GM10266 (cell line): Measurements from ENCODE around the gene MORF4L2.

Experiments used
- DNase-seq: peaks from one replicate; pipeline ENCODE4 v3.0.0; 2012; ENCODE audit errors: extremely low spot score
- CTCF ChIP-seq: IDR thresholded peaks from 2 replicates; pipeline ENCODE4 v1.5.1; 2012; ENCODE audit warnings: mild to moderate bottlenecking, low read depth; ENCODE audit not compliant: control insufficient read depth, insufficient read depth; ENCODE audit errors: missing control alignments

MORF4L2 gene

GRCh38 chrX:103699243-103699642, 12.7 kb upstream of the MORF4L2 start:
- no peak for DNase-seq
- TF ChIP-seq CTCF: no peak

GRCh38 chrX:103697687-103698086, 11.2 kb upstream of the MORF4L2 start:
- no peak for TF ChIP-seq CTCF
- no peak for DNase-seq

GRCh38 chrX:103691059-103691458, 4.6 kb upstream of the MORF4L2 start:
- no peak for TF ChIP-seq CTCF
- DNase-seq: no peak

- peak; percentile 57 for TF ChIP-seq CTCF
- DNase-seq: peak; percentile 12
These were observed 2.4 kb upstream of the MORF4L2 start for GRCh38 chrX:103688946-103689345.

- DNase-seq: peak; percentile 7
- TF ChIP-seq CTCF: peak; percentile 57
These were observed 1.2 kb upstream of the MORF4L2 start for GRCh38 chrX:103687696-103688201.

GRCh38 chrX:103687073-103687695, 685 bp upstream of the MORF4L2 start:
- TF ChIP-seq CTCF: peak; percentile 43
- peak; percentile 38 for DNase-seq

GRCh38 chrX:103685396-103685795, 1.1 kb downstream of the MORF4L2 start:
- DNase-seq: peak; percentile 5
- TF ChIP-seq CTCF: no peak
